ENCODE measurements around the gene RPL35A.

The RPL35A gene

DNA sequence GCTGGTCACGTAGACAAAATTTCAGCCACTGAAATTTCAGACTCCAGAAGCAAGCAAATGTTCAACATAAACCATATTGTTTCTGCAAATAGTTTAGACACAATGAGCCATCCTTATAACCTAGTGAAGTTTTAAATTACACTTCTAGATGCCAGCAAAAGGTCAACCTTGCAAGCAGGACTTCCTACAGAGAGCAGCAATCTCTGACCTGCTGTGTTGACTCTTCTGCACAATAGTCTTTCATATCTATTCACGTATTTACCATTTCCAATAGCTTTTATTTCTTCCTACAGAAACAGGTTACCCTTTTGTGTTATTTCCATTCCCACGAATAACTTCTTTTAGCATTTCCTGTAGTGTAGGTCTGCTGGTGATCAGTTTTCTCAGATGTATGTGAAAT lies 20.6 kb downstream of the RPL35A start:
- no peak for TF ChIP-seq CTCF (IDR thresholded peaks at IDR 0.05; ENCODE audit: low read depth, low read length)
- no peak for DNase-seq (ENCODE audit: low read depth in 2 of 2)
- no peak overlapping the region for H3K4me3 ChIP-seq (replicated peaks in 1 of 2; ENCODE audit: low read depth in 2 of 2, low read length in 2 of 2)

GRCh38 chr3:197974016-197974415 lies 24.0 kb downstream of the RPL35A start:
- DNase-seq (ENCODE audit: low read depth in 2 of 2), result no peak
- no peak overlapping the region for H3K4me3 ChIP-seq (replicated peaks in 1 of 2; ENCODE audit: low read depth in 2 of 2, low read length in 2 of 2)
- no peak for TF ChIP-seq CTCF (IDR thresholded peaks at IDR 0.05; ENCODE audit: low read depth, low read length)

GRCh38 chr3:197975311-197975710 lies 25.3 kb downstream of the RPL35A start:
- no peak for DNase-seq (ENCODE audit: low read depth in 2 of 2)
- no peak overlapping the region for H3K4me3 ChIP-seq (replicated peaks in 1 of 2; ENCODE audit: low read depth in 2 of 2, low read length in 2 of 2)
- no peak for TF ChIP-seq CTCF (IDR thresholded peaks at IDR 0.05; ENCODE audit: low read depth, low read length)

DNA sequence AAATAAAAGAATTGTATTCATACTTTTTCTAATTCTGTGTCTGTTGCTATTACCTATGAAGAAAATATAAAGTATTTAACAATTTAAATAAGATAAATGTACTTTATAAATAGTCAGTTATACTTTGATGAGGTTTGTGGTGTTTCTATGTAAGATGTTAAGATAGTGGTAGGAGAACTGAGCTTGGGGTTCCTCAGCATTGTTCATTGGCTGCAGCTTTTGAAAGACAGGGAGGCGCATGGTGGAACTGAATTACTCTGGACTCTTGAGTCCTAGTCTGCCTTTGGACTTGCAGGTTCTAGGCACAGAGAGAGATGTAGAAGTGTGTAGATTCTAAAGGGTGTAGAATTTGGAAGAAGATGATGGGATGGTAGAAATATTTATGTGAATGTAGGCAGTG lies 33.1 kb downstream of the RPL35A start:
- DNase-seq (ENCODE audit: low read depth in 2 of 2), result no peak
- no peak overlapping the region for H3K4me3 ChIP-seq (replicated peaks in 1 of 2; ENCODE audit: low read depth in 2 of 2, low read length in 2 of 2)
- TF ChIP-seq CTCF (IDR thresholded peaks at IDR 0.05; ENCODE audit: low read depth, low read length), result no peak

- no peak overlapping the region for H3K4me3 ChIP-seq (replicated peaks in 1 of 2; ENCODE audit: low read depth in 2 of 2, low read length in 2 of 2)
- DNase-seq (ENCODE audit: low read depth in 2 of 2), result peak in 1 of 2 donors; percentile 4
- no peak for TF ChIP-seq CTCF (IDR thresholded peaks at IDR 0.05; ENCODE audit: low read depth, low read length)
Measured at GRCh38 chr3:197989651-197990050, 39.7 kb downstream of the RPL35A start.

- H3K4me3 ChIP-seq (replicated peaks in 1 of 2; ENCODE audit: low read depth in 2 of 2, low read length in 2 of 2), result no peak overlapping the region
- no peak for DNase-seq (ENCODE audit: low read depth in 2 of 2)
- no peak for TF ChIP-seq CTCF (IDR thresholded peaks at IDR 0.05; ENCODE audit: low read depth, low read length)
Measured at GRCh38 chr3:197994736-197995135, 44.7 kb downstream of the RPL35A start.

GRCh38 chr3:197996855-197997254 lies 46.9 kb downstream of the RPL35A start:
- no peak overlapping the region for H3K4me3 ChIP-seq (replicated peaks in 1 of 2; ENCODE audit: low read depth in 2 of 2, low read length in 2 of 2)
- no peak for DNase-seq (ENCODE audit: low read depth in 2 of 2)
- TF ChIP-seq CTCF (IDR thresholded peaks at IDR 0.05; ENCODE audit: low read depth, low read length), result no peak

All from cardiac fibroblast (primary cell).